OCI-LY1 (cell line): ENCODE results near the gene PBOV1.

Experiments
- EZH2 ChIP-seq: fragments of 200-600 bp; sonication (generic), shearing (Covaris generic); IDR thresholded peaks from 2 replicates; pipeline ENCODE4 v1.8.0; 2017; ENCODE audit warnings: borderline replicate concordance, mixed run types, mild to moderate bottlenecking, antibody characterized with exemption, low read length, moderate library complexity, mixed read lengths
- TF ChIP-seq, protein P1 (sequence below): fragments of 200-600 bp; sonication (generic), shearing (Covaris generic); IDR thresholded peaks from 2 replicates; pipeline ENCODE4 v1.5.1; 2017; ENCODE audit warnings: mild to moderate bottlenecking, antibody characterized with exemption, low read length, moderate library complexity, mixed read lengths

DNA sequence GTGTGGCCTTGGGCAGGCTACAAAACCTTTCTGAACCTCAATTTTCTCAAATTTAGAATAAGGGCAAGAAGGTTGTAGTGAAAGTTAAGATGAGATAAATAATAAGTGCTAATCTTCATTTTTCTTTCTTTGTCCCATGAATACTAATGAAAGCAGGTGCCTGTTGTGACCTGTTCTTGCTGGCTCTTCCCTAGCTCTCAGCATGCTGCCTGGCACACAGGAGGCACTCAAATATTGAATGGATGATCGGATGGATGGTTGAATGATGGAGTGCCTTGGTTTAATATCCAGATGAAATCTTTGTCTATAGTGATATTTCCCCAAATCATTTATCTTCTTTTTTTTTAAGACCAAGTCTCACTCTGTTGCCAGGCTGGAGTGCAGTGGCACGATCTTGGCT, 15.0 kb downstream of the PBOV1 start:
- TF ChIP-seq, protein P1, sequence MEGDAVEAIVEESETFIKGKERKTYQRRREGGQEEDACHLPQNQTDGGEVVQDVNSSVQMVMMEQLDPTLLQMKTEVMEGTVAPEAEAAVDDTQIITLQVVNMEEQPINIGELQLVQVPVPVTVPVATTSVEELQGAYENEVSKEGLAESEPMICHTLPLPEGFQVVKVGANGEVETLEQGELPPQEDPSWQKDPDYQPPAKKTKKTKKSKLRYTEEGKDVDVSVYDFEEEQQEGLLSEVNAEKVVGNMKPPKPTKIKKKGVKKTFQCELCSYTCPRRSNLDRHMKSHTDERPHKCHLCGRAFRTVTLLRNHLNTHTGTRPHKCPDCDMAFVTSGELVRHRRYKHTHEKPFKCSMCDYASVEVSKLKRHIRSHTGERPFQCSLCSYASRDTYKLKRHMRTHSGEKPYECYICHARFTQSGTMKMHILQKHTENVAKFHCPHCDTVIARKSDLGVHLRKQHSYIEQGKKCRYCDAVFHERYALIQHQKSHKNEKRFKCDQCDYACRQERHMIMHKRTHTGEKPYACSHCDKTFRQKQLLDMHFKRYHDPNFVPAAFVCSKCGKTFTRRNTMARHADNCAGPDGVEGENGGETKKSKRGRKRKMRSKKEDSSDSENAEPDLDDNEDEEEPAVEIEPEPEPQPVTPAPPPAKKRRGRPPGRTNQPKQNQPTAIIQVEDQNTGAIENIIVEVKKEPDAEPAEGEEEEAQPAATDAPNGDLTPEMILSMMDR = no peak
- TF ChIP-seq EZH2 = no peak
